Measurements from ENCODE around the gene CDC42BPB.
"Not testable (repeated sequence)": the region's sequence is repeated elsewhere in the genome, so short reads cannot be mapped to it uniquely, and the experiment has no call there.

CDC42BPB gene

GRCh38 chr14:102898298-102898697 is 159.1 kb downstream of the CDC42BPB start:
- no peak for DNase-seq

DNA sequence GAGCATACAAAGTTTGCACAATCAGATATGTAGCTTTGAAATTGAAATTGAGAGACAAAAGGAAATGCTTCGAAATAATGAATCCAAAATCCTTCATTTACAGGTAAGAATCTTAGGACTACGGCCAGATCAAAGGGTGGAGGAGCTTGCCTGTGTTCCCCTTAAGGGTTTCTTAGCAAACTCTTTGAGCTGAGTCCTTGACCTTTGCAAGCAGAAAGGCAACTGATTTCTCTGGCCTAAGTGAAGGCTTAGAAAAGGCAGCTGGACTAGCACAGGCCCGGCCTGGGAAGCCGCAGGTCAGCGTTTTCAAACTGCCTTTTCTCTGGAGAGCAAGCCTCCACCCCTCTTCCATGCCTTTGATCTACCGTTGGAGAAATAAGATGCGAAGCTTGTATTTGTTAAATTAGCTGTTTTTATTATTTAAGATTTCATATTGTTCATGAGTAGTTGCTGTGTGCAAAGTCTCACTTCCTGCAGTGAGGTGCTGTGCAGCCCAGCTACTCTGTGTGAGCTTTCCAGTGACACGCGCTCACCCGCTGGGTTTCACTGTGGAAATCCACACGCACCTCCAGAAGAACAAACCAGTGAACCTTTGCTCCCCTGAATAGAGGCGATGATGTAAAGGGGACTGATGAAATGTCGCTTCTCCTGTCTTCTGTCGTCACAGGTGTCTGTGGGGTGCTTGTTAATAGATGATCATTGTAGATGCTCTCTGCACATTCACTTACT is 159.9 kb downstream of the CDC42BPB start:
- DNase-seq = no peak

- DNase-seq = not testable (repeated sequence)
Observed at GRCh38 chr14:102896735-102897134, 160.6 kb downstream of the CDC42BPB start.

DNA sequence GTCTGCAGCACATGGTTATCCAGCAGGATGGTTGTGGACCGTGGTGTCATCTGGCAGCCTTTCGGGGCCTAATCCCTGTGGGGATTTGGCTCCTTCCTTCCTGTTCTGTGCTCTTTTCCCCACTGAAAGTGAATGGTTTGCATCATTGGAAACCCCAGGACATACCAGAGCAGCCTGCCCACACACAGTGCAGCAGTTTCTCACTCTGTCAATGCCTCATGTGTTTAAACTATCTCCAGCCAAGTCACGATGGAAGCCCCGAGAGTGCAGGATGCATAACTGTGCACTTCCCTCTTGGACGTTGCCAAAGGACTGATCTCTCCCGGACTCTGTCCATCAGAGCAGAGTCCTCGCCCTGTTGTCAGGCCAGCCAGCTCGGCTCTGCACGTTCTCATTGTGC is 163.9 kb downstream of the CDC42BPB start:
- DNase-seq = peak; percentile 58 to 87

GRCh38 chr14:102892651-102893050 is 164.7 kb downstream of the CDC42BPB start:
- no peak for DNase-seq

- DNase-seq = no peak
Observed at GRCh38 chr14:102891556-102891955, 165.8 kb downstream of the CDC42BPB start.

DNA sequence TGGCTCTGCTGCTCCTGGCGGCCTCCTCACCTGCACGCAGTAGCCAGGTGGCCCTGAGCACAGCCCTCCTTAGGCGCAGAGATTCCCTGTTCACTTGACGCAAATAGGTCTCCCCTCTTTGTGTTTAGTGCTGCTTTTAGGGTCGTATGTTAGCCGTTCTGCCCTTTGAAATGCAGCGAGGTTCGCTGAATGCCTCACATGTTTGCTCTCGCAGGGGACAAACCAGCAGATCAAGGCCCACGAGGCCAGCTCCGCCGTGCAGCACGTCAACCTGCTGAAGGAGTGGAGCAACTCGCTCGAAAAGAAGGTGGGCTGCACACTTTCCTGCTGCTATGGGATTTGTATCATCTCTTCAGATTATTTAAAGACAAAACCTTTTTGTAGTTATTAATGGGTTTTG is 166.2 kb downstream of the CDC42BPB start:
- no peak for DNase-seq

DNA sequence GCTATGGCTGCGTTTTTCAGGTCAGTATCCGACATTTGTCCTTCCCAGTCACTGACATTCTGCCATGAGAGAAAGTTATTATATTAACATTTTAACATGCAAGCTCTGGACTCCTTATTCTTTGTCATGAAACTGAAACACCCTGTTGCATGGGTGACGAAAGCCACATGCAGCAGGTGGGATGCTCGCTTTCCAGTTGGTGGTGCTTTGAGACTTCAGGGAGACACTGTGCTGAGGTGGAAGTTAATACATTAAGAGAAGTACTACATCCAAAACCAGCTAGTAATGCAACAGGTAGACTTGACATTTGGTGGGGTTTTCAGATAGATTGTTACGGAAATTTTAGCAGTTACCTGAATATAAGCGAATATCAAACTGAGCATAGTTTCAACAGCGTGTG is 167.7 kb downstream of the CDC42BPB start:
- DNase-seq = no peak

- DNase-seq = no peak
Observed at GRCh38 chr14:102888748-102889147, 168.6 kb downstream of the CDC42BPB start.

DNA sequence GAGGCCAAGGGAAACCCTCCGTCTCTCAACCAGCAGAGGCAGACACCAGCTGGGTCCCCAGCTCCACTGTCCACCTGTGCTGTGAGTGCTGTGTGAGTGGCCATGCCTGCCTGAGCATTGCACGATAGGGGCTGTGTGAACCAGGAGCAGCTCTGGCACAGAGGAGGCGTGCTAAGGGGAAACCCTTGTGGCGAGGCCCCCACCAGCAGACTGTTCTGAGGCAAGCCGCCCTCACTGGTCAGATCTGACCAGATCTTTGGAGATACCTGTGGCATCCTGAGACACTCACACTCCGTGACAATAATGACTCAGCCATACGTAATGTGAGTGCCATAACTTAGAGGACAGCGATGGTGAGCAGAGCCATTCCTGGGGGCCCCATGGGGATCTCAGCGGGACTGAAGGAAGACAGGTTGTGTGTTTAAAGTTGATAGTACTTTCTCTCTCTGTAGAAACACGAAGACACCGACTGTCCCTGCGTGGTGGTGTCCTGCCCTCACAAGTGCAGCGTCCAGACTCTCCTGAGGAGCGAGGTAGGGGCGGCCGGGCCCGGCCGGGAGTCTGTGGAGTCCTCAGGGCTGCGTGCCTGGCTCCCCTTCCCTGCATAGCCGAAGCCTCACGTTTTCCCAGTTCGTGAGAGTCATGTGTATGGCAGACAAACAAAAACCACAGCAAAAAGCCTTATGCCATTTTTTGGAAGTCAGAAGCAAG is 171.5 kb downstream of the CDC42BPB start:
- no peak for DNase-seq

- no peak for DNase-seq
Observed at GRCh38 chr14:102883554-102883953, 173.8 kb downstream of the CDC42BPB start.

DNA sequence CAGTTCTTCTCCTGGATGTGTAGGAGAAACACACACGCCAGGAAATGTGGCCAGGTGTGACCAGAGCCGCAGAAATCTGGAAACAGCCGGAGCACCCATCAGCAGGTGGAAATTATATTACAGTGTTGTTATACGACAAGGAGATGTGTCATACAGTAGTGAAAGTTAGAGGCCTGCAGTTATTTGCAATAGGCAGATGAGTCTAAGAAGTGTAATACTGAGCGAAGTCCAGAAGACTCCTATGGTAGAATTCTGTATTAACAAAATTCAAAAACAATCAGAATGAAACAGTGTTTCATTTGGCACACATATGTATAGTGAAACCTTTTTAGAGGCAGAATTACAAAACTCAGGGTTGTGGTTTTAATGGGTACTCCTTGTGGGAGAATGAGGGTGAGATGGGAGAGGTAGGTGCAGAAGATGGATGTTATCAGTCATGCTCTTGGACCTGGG is 174.2 kb downstream of the CDC42BPB start:
- no peak for DNase-seq
